T47D (cell line): Measurements from ENCODE around the gene LDB3.

Experiments used
- DNase-seq, 2 experiments: peaks; one replicate each; pipeline versions ENCODE4 v3.0.0 to v3.0.0-alpha.2; 2011 to 2012; ENCODE audit warnings: low read depth in 1 of 2, low spot score in 1 of 2
- JUND ChIP-seq: IDR thresholded peaks from 2 replicates; pipeline ENCODE4 v1.6.1; 2012; ENCODE audit warnings: low read depth
- in situ Hi-C: cut with HindIII; loops from 2 replicates; pipeline ENCODE4 v1.10.0; 2016; ENCODE audit warnings: low sequenced_read_pairs, low pct_unique_long_range_greater_than_20kb

Gene LDB3

DNA sequence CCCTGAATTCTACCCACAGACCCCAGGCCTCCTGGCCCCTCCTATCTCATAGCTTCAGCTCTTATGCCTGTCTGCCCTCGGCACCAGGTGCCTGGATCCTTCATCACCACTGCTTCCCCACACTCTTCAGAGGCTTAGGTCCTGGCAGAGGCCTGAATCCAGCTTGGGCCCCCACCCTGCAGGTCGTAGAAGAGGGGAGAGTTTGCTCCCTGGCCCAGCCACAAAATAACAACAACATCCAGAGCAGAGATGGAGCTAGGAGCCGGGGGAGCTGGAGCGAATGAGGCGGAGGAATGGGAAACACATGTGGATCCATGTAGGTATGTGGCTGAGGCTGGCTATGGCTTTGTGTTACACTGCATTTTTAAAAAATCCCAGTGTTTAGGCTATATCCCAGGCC, 21.8 kb upstream of the LDB3 start:
- in situ Hi-C loops, result no loop called here
- DNase-seq, result no peak
- TF ChIP-seq JUND, result no peak

DNA sequence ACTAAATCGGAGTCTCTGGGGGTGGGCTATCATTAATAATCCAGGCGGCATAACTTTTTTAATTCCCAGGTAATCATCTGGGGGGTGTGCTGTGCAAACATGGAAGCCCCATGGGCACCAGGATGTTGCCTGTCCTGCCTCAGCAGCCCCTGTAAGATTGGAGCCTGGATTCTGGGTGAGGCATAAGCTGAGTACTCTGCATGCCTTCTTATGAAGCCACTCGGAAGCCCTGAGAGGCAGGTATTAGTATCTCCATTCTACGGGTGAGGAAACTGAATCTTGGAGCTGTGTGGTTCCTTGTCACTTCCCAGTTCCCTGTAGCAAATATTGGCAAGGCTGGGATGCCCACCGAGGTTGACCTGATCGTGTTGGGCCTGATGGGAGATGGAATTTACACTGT, 21.4 kb upstream of the LDB3 start:
- in situ Hi-C loops, result no loop called here
- TF ChIP-seq JUND, result no peak
- DNase-seq, result no peak

DNA sequence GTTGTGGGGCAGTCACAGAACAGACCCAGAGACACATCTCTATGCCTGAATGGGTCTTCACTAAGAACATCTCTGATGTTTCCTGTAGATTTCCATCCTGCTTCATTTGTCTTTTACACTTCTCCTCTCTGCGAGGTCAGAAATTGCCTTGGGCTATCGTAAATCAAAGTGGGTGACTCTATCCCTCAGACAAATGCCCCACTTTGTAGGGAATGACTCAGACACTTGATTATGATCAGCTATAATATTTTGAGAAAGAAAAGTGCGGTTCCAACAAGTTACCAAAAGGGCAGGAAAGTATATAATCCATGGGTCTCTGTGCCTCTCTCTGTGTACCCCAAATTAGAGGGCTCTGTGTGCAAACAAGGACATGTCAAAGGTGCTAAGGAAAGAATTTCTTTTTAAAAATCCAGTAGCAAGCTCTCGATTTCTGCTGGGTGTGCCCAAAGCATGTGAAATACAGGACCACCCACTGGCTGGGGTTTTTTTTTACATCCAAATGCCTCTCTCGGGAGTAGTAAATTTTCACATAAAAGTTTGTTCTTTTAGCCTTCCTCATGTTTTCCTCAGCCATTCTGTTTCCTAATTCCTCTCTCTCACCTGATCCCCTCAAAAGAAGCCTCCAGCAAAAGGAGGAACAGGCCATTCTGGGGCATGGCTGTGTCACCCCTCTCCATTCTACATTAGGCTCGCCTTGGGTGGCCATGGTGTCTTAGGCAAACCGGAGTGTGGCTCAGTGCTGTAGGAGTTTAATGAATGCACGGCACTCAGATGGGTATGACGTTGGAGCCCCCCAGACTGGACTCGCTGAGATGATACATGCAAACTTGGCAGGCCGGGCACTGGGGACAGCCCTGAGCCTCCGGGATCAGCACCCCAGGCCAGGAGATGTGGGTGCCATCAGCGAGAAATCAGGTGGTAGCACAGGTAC, 20.3 kb upstream of the LDB3 start:
- no peak for TF ChIP-seq JUND
- DNase-seq, result peak in 1 of 2 experiments; percentile 36
- in situ Hi-C loops, result no loop called here

DNA sequence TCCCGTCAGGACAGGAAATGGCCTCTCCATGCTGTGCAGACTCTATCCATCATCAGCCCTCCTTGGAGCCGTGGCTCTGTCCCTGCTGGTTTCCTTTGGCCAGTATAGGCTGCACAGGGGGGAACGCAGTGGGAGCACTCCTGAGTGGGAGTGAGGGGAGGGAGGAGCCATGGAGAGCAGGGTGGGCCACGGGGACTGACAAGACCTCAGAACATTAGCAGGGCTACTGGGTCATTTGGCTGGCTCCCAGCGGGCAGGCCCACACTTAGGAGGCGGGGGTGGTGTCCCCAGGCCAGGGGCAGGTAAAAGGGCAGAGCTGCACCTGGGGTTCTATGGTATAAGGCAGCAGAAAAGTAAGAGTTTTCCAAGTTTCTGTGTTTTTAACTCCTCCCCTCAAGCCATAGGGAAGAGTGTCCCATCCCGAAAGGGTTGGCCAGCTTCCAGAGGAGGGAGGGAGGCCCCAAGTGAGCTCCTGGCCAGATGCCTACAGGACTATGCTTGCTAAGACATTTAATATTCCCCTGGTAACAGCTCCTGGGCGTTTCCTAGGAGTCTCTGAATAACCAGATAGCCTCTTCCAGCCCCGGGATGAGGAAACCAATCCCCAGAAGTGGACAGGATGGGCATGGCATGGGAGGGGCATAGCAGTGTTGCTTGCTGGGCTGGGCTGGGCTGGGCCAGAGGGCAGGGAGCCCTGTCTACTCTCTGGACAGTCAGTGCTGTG, 19.4 kb upstream of the LDB3 start:
- peak in 1 of 2 experiments; percentile 63 for DNase-seq
- no peak for TF ChIP-seq JUND
- in situ Hi-C loops, result no loop called here

DNA sequence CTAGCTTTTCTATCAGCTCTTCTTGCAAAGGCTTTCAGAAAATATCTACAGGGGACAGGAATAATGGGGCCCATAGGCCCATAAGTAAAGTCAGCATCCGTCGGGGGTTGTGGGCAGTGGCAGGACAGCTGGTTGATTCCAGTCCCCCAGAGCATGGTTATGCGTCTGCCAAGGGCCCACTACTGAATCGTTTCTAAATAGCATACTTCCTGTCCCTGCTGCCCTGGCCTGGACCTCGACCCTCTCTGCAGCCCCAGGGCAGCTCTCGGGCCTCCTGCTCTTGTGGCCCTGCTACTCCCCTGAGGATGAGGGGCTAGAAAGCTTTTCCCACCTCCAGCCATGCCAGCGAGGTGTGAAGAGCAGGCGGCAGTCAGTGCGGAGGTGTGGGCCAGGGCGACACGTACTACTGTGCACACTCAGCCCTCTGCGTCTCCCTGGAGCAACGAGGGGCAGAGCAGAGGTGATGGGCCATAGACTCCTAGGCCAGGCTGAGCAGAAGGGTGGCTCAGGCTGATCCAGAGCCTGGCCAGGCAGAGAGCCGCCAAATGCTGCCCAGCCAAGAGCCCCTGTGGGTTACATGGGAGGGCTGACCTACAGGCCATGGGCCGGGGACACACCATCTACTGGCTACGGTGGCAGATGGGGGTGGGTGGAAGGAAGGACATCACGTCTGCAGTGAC, 18.7 kb upstream of the LDB3 start:
- DNase-seq, result no peak
- TF ChIP-seq JUND, result no peak
- in situ Hi-C loops, result no loop called here

DNA sequence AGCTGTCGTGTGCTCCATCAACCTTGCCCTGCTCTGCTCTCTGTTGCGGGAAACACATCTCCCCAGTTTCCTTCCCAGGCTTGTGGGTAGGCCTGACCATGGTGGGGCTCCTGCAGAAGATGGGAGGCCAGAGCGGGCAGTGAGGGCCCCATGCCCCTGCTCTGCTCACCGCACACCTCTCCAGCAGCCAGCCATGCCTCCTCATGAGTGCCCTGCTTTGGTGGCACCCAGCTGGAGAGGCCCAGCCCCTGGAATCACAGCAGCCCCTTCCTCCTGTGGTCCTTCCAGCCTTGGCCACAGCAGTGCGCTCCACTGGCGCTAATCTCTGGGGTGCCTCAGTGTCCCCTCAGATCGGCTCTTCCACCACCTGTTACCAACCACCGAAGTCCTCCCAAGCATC, 18.2 kb upstream of the LDB3 start:
- in situ Hi-C loops, result no loop called here
- DNase-seq, result no peak

DNA sequence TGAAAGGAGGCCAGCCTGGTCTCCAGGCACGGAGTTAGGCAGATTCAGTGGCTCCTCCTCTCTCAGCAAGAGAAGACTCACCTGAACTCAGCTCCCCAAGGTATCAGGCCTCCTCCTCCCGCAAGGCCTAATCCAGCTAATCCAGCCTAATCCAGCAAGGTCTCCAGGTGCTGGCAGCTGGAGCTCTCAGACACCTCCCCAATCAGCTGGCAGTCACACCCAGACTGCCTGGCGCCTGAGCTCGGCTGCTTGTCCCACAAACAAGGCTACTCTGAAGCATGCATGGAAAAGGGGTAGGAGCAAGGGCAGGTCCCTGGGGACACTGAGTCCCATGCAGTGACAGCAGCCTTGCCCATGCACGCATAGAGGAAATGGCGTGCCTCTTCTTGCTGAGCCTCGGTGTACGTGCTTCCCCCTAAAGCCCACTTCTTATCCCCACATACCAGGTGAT, 17.3 kb upstream of the LDB3 start:
- no peak for TF ChIP-seq JUND
- DNase-seq, result no peak
- in situ Hi-C loops, result no loop called here

More for the DNA sequence above, 18.2 kb upstream of the LDB3 start:
- no peak for TF ChIP-seq JUND

DNA sequence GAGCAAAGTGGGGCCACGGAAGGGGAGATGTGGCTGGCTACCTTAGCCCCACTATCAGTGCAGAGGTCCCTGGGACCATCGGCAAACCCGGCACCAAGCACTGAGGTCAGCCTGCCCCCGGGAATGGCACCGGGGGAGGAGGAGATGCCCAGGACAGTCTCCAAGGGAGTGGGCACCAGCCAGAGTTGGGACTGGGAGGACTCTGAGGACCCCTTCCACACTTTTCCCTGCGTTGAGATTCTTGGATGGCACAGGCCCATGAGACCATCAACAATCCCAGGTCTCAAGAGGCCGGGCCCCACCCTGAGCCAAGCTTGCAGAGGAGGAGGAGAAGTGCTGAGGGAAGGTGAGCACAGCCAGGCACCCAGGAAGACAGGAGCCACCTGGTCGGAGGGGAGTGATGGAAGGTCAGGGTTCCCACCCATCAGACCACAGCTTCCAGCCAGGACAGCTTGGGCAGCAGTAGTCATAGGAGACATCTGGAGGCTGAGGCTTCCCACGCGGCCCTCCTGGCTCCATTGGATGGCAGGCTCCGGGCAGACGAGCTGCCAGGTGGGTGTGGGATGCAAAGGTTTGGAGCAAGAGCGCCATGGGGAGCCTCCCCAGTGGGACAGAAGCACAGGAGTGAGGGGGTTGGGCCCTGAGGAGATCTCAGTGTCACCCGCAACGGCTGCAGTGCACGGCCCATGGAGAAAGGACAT, 16.5 kb upstream of the LDB3 start:
- in situ Hi-C loops, result no loop called here
- TF ChIP-seq JUND, result no peak
- no peak for DNase-seq

DNA sequence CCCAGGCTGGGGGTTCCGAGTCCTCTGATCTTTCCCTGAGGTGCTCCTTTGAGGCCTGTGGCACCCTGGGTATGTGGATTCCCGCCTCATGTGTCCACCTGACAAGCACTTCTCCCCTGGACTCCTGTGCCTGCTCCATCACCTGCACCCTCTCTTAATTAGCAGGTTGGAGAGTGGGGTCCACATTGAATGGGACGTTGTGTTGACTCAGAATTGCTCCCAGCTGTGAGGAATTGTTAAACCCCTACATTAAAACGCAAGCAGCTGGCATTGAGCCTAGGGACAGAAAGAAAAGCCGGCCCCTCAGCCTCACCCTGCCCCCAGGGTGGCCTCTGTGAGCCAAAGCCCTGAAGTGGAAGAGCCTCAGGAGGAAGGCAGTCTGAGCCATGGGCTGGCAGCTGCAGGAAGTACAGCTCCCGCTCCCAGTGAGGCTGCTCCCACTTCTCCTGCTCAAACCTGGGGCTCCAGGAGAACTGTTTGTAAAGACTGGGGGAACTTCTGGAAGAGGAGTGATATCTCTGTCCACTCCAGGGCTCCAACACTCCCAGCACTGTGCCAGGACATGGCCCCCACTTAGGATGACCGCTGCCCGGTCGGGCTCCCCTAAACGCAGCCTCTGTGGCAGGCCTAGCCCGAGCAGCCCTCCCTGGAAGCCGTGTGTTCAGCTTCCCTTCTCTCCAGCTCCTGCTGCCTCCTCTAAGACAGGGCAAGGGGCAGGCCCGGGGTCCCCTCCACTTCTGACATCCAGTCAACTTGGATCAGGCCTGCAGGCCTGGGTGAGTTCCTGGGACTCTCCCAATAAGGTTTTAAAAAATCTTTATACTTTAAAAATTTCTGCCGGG, 15.7 kb upstream of the LDB3 start:
- TF ChIP-seq JUND, result no peak
- in situ Hi-C loops, result no loop called here
- DNase-seq, result no peak

DNA sequence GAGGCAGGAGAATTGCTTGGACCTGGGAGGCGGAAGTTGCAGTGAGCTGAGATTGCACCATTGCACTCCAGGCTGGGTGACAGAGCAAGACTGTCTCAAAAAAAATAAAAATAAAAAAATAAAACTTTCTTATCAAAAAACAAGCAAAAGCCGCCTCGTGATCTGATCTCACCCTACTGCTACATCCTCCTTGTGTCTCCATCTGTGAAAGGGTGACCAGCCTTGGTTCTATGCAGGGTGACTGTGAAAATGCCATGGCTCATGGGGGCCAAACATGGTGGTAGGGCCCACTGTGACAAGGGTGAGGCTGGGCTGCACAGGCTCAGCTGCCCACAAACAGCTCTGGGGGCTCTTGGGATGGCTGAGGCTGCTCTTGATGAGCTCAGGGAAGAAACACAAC, 14.9 kb upstream of the LDB3 start:
- in situ Hi-C loops, result no loop called here
- no peak for TF ChIP-seq JUND
- DNase-seq, result no peak

DNA sequence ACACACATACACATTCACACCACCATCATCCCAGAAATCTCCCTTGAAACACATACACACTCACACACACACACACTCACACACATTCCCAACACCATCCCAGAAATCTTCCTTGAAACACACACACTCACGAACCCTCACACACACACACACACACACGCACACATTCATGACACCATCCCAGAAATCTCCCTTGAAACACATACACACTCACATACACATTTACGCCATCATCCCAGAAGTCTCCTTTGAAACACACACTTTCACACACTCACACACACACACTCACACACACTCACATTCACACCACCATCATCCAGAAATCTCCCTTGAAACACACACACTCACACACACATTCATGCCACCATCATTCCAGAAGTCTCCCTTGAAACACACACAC, 14.3 kb upstream of the LDB3 start:
- no peak for DNase-seq
- in situ Hi-C loops, result no loop called here
- no peak for TF ChIP-seq JUND
